Activated naive CD8-positive, alpha-beta T cell treated with anti-CD3 and anti-CD28 coated beads, Interleukin-2, amount 50 U/mL, for 24 hours (primary cell): Measurements from ENCODE around the gene CCDC122.

ENCODE experiments used
- ATAC-seq: fragments of 150-1000 bp; cut with Tn5 transposase; one replicate; pipeline ENCODE4 v1.10.0; 2021
- DNase-seq: peaks from one replicate; pipeline ENCODE4 v3.0.0; 2021
- H3K27ac Mint-ChIP-seq: one replicate; pipeline ENCODE4 v1.8.0; 2021; ENCODE audit warnings: mild to moderate bottlenecking, mixed read lengths
- H3K27me3 Mint-ChIP-seq: one replicate; pipeline ENCODE4 v1.8.0; 2021; ENCODE audit warnings: mixed read lengths
- H3K36me3 Mint-ChIP-seq: one replicate; pipeline ENCODE4 v1.8.0; 2021; ENCODE audit warnings: low read depth, mixed read lengths
- H3K4me1 Mint-ChIP-seq: one replicate; pipeline ENCODE4 v1.8.0; 2021; ENCODE audit warnings: mixed read lengths
- H3K4me3 Mint-ChIP-seq: one replicate; pipeline ENCODE4 v1.8.0; 2021; ENCODE audit warnings: mild to moderate bottlenecking, moderate library complexity, mixed read lengths
- H3K9me3 Mint-ChIP-seq: one replicate; pipeline ENCODE4 v1.8.0; 2021; ENCODE audit warnings: mixed read lengths

The CCDC122 gene

GRCh38 chr13:43884222-43884621 lies 4.7 kb upstream of the CCDC122 start:
- Mint-ChIP-seq H3K4me3 (no peak overlapping the region), H3K27me3 (peaks cover 21% of the 10 kb centered on the region), H3K9me3 (no peaks in the 10 kb centered on the region), H3K36me3 (no peaks in the 10 kb centered on the region), H3K4me1 (peaks cover 7% of the 10 kb centered on the region), H3K27ac (no peak overlapping the region)
- ATAC-seq (no peak), DNase-seq (no peak)

- no peaks in the 10 kb centered on the region for H3K36me3 Mint-ChIP-seq
- DNase-seq (no peak), ATAC-seq (no peak)
- no peak overlapping the region for H3K4me3 Mint-ChIP-seq
- peaks cover 21% of the 10 kb centered on the region for H3K27me3 Mint-ChIP-seq
- no peaks in the 10 kb centered on the region for H3K9me3 Mint-ChIP-seq
- no peak overlapping the region for H3K27ac Mint-ChIP-seq
- peaks cover 9% of the 10 kb centered on the region for H3K4me1 Mint-ChIP-seq
These were observed 4.1 kb upstream of the CCDC122 start for GRCh38 chr13:43883631-43884030.

GRCh38 chr13:43881580-43881979 lies 2.0 kb upstream of the CCDC122 start:
- ATAC-seq (no peak), DNase-seq (no peak)
- peaks cover 16% of the 10 kb centered on the region for H3K27me3 Mint-ChIP-seq
- peaks cover 25% of the 10 kb centered on the region for H3K4me1 Mint-ChIP-seq
- no peak overlapping the region for H3K4me3 Mint-ChIP-seq
- H3K36me3 Mint-ChIP-seq = no peaks in the 10 kb centered on the region
- H3K27ac Mint-ChIP-seq = no peak overlapping the region
- no peaks in the 10 kb centered on the region for H3K9me3 Mint-ChIP-seq

GRCh38 chr13:43880926-43881325 lies 1.4 kb upstream of the CCDC122 start:
- H3K36me3 Mint-ChIP-seq = no peaks in the 10 kb centered on the region
- no peak for DNase-seq
- peaks cover 25% of the 10 kb centered on the region for H3K4me1 Mint-ChIP-seq
- H3K27me3 Mint-ChIP-seq = peaks cover 16% of the 10 kb centered on the region
- H3K27ac Mint-ChIP-seq = no peak overlapping the region
- no peak overlapping the region for H3K4me3 Mint-ChIP-seq
- no peaks in the 10 kb centered on the region for H3K9me3 Mint-ChIP-seq
- no peak for ATAC-seq

GRCh38 chr13:43880214-43880855 lies 795 bp upstream of the CCDC122 start:
- peak overlapping the region; percentile 84 for H3K4me3 Mint-ChIP-seq
- ATAC-seq = no peak
- H3K9me3 Mint-ChIP-seq = no peaks in the 10 kb centered on the region
- H3K27me3 Mint-ChIP-seq = peaks cover 16% of the 10 kb centered on the region
- no peaks in the 10 kb centered on the region for H3K36me3 Mint-ChIP-seq
- peak overlapping the region; percentile 76 for H3K27ac Mint-ChIP-seq
- peaks cover 25% of the 10 kb centered on the region for H3K4me1 Mint-ChIP-seq
- DNase-seq = no peak

GRCh38 chr13:43879755-43880181 lies 228 bp upstream of the CCDC122 start, which contains the start of gene LACC1:
Gene LACC1, plus strand, starts transcription at chr13:43879904. Its CDS starts 1,082 bp downstream, at chr13:43880986.
- H3K4me3 Mint-ChIP-seq = peak within 1 kb of the TSS; percentile 84
- no peak for DNase-seq
- H3K27me3 Mint-ChIP-seq = peaks cover 16% of the 10 kb centered on the region
- peaks cover 25% of the 10 kb centered on the region for H3K4me1 Mint-ChIP-seq
- peak; percentile 33 for ATAC-seq
- H3K36me3 Mint-ChIP-seq = no peaks in the 10 kb centered on the region
- no peaks in the 10 kb centered on the region for H3K9me3 Mint-ChIP-seq
- H3K27ac Mint-ChIP-seq = peak within 1 kb of the TSS; percentile 86

- Mint-ChIP-seq H3K4me1 (peaks cover 25% of the 10 kb centered on the region), H3K36me3 (no peaks in the 10 kb centered on the region), H3K9me3 (no peaks in the 10 kb centered on the region), H3K27me3 (peaks cover 16% of the 10 kb centered on the region), H3K27ac (no peak overlapping the region), H3K4me3 (no peak overlapping the region)
- DNase-seq (no peak), ATAC-seq (no peak)
These were observed 1.8 kb downstream of the CCDC122 start for GRCh38 chr13:43877766-43878165.

DNA sequence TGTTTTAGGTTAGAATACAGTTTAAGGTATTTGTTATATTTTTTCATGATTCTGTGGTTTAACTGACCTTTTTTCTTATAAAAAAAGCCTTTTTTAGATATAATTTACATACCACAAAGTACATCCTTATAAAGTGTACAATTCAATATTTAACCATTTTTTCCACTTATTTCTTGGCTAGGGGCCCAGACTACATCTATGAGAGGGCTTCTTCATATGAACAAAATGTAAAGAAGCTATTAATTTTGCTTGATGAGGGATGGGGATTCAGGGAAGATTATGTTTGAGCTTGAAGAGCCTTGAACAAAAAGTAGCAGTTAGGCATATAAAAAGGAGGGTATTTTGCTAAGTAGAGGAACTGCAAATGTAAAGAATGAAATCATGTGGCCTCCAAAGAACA lies 2.2 kb downstream of the CCDC122 start:
- H3K27me3 Mint-ChIP-seq = peaks cover 16% of the 10 kb centered on the region
- H3K27ac Mint-ChIP-seq = no peak overlapping the region
- no peak overlapping the region for H3K4me3 Mint-ChIP-seq
- ATAC-seq (no peak), DNase-seq (no peak)
- H3K9me3 Mint-ChIP-seq = no peaks in the 10 kb centered on the region
- H3K4me1 Mint-ChIP-seq = peaks cover 25% of the 10 kb centered on the region
- no peaks in the 10 kb centered on the region for H3K36me3 Mint-ChIP-seq

- peaks cover 25% of the 10 kb centered on the region for H3K4me1 Mint-ChIP-seq
- peaks cover 12% of the 10 kb centered on the region for H3K27me3 Mint-ChIP-seq
- no peak overlapping the region for H3K4me3 Mint-ChIP-seq
- H3K27ac Mint-ChIP-seq = no peak overlapping the region
- no peaks in the 10 kb centered on the region for H3K9me3 Mint-ChIP-seq
- DNase-seq (no peak), ATAC-seq (no peak)
- H3K36me3 Mint-ChIP-seq = no peaks in the 10 kb centered on the region
These were observed 3.2 kb downstream of the CCDC122 start for GRCh38 chr13:43876366-43876765.

DNA sequence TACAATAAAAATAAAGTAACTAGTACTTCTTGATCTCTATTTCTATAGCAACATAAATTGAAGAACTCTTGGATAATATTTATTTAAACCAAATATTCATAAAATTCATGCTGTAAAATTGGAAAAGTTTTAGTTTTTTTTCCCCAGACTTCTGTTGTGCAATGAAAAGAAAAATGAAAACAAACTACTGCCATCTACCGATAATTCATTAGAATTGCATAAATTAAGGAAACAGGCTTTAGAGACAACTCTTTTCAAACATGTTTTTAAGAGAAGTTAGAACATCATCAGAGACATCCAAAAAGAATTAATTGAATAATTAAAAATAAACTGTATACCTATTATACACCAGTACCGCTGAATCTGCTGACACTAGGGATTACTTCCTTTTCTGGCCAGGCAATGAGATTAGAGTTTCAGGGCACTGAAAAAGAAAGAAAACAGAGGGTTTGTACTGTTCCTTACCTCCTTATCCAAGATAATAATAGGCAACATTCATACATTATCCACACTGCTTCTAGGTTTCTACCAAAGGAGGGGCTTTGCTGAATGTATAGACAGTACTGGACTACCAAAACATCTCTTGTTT lies 4.9 kb downstream of the CCDC122 start:
- Mint-ChIP-seq H3K27ac (no peak overlapping the region), H3K4me3 (no peak overlapping the region), H3K27me3 (no peaks in the 10 kb centered on the region), H3K4me1 (peaks cover 19% of the 10 kb centered on the region), H3K36me3 (no peaks in the 10 kb centered on the region), H3K9me3 (no peaks in the 10 kb centered on the region)
- DNase-seq = no peak
- ATAC-seq = no peak

GRCh38 chr13:43872181-43872580 lies 7.4 kb downstream of the CCDC122 start:
- Mint-ChIP-seq H3K27me3 (no peaks in the 10 kb centered on the region), H3K9me3 (no peaks in the 10 kb centered on the region), H3K27ac (no peak overlapping the region), H3K4me1 (peaks cover 2% of the 10 kb centered on the region), H3K36me3 (no peaks in the 10 kb centered on the region), H3K4me3 (no peak overlapping the region)
- DNase-seq (no peak), ATAC-seq (no peak)

DNA sequence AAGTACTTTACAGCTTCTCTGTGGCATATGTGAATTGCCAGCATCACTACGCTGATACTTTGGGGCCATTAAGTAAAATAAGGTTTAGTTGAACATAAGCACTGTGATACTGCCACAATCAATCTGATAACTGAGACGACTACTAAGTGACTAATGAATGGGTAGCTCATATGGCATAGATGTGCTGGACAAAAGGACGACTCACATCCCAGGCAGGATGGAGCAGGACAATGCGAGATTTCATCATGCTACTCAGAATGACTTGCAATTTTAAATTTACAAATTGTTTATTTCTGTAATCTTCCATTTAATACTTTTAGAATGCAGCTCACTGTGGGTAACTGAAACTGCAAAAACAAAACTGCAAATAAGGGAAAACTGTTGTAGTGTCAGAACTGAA lies 13.6 kb downstream of the CCDC122 start:
- no peaks in the 10 kb centered on the region for H3K27me3 Mint-ChIP-seq

DNA sequence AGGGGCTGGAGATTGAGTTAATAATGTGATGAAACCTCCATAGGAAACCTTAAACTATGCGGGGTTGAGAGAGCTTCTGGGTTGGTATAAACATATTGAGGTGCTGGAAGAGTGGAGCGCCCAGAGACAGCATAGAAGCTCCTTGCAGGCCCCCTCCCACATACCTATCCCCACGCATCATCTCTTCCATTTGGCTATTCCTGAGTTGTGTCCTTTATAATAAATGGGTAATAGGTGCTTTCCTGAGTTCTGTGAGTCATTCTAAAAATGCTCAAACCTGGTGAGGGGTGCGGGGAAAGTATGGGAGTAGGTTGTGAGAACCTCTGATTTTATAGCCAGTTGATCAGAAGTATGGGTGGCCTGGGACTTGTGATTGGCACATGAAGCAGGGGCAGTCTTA lies 14.6 kb downstream of the CCDC122 start:
- Mint-ChIP-seq H3K27me3 (no peaks in the 10 kb centered on the region), H3K27ac (no peak overlapping the region), H3K4me1 (no peaks in the 10 kb centered on the region), H3K9me3 (no peaks in the 10 kb centered on the region), H3K4me3 (no peak overlapping the region), H3K36me3 (no peaks in the 10 kb centered on the region)
- ATAC-seq (no peak), DNase-seq (no peak)

More for the DNA sequence above, 13.6 kb downstream of the CCDC122 start:
- ATAC-seq = no peak
- Mint-ChIP-seq H3K4me1 (no peaks in the 10 kb centered on the region), H3K36me3 (no peaks in the 10 kb centered on the region), H3K9me3 (no peaks in the 10 kb centered on the region), H3K4me3 (no peak overlapping the region), H3K27ac (no peak overlapping the region)
- DNase-seq = no peak

- Mint-ChIP-seq H3K36me3 (no peaks in the 10 kb centered on the region), H3K27ac (no peak overlapping the region), H3K4me1 (no peaks in the 10 kb centered on the region), H3K4me3 (no peak overlapping the region), H3K9me3 (no peaks in the 10 kb centered on the region), H3K27me3 (no peaks in the 10 kb centered on the region)
- DNase-seq = no peak
- no peak for ATAC-seq
These were observed 17.7 kb downstream of the CCDC122 start for GRCh38 chr13:43861863-43862262.

DNA sequence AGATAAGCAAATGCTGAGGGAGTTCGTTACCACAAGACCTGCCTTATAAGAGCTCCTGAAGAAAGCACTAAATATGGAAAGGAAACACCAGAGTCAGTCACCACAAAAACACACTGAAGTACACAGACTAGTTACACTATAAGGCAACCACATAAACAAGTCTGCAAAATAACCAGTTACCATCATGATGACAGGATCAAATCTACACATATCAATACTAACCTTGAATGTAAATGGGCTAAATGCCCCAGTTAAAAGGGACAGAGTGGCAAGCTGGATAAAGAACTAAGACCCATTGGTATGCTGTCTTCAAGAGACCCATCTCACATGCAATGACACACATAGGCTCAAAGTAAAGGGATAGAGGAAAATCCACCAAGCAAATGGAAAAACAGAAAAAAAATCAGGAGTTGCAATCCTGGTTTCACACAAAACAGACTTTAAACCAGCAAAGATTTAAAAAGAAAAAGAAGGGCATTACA lies 26.6 kb downstream of the CCDC122 start:
- Mint-ChIP-seq H3K27me3 (no peaks in the 10 kb centered on the region), H3K4me1 (no peaks in the 10 kb centered on the region), H3K9me3 (peaks cover 56% of the 10 kb centered on the region), H3K36me3 (peaks cover 48% of the 10 kb centered on the region), H3K27ac (no peak overlapping the region), H3K4me3 (no peak overlapping the region)
- no peak for DNase-seq
- ATAC-seq = no peak
